Hypothalamus (tissue), 51 donors: ENCODE measurements around the gene SIL1.
"Not testable (repeated sequence)": the region's sequence is repeated elsewhere in the genome, so short reads cannot be mapped to it uniquely, and the experiment has no call there.

Experiments
- DNase-seq, 51 donors: peaks; one replicate each; lab custom pipeline; 2025; lab: John Stamatoyannopoulos, UW

SIL1 gene

GRCh38 chr5:139117342-139117884 is 80.8 kb downstream of the SIL1 start:
- DNase-seq = peak in 1 of 51 donors; percentile 19

GRCh38 chr5:139116100-139116655 is 82.0 kb downstream of the SIL1 start:
- DNase-seq = no peak

- no peak for DNase-seq
Observed at GRCh38 chr5:139113892-139114291, 84.3 kb downstream of the SIL1 start.

GRCh38 chr5:139112362-139112761 is 85.8 kb downstream of the SIL1 start:
- DNase-seq = not testable (repeated sequence)

GRCh38 chr5:139110526-139111168 is 87.5 kb downstream of the SIL1 start:
- peak in 24 of 51 donors; percentile 18 to 73 (median 44) for DNase-seq

- peak in 1 of 51 donors; percentile 59 for DNase-seq
Observed at GRCh38 chr5:139108063-139108824, 89.9 kb downstream of the SIL1 start.

- DNase-seq = peak in 17 of 51 donors; percentile 5 to 87 (median 30)
Observed at GRCh38 chr5:139105621-139106071, 92.5 kb downstream of the SIL1 start.

- peak in 27 of 51 donors; percentile 4 to 76 (median 25) for DNase-seq
Observed at GRCh38 chr5:139104577-139105276, 93.4 kb downstream of the SIL1 start.

GRCh38 chr5:139103762-139104161 is 94.4 kb downstream of the SIL1 start:
- DNase-seq = no peak

GRCh38 chr5:139100825-139101224 is 97.3 kb downstream of the SIL1 start:
- no peak for DNase-seq

- DNase-seq = no peak
Observed at GRCh38 chr5:139094154-139095131, 103.7 kb downstream of the SIL1 start.

- no peak for DNase-seq
Observed at GRCh38 chr5:139092741-139093343, 105.3 kb downstream of the SIL1 start.

- DNase-seq = peak in 9 of 51 donors; percentile 10 to 32 (median 21)
Observed at GRCh38 chr5:139091439-139092156, 106.6 kb downstream of the SIL1 start.

GRCh38 chr5:139090581-139090980 is 107.6 kb downstream of the SIL1 start:
- DNase-seq = no peak

GRCh38 chr5:139088024-139088423 is 110.1 kb downstream of the SIL1 start:
- DNase-seq = no peak

GRCh38 chr5:139082813-139083498 is 115.2 kb downstream of the SIL1 start:
- no peak for DNase-seq

- DNase-seq = no peak
Observed at GRCh38 chr5:139079991-139080610, 118.1 kb downstream of the SIL1 start.
